EH (cell line): ENCODE data around the gene SPN.
"Not testable (repeated sequence)": the region's sequence is repeated elsewhere in the genome, so short reads cannot be mapped to it uniquely, and the experiment has no call there.

Experiments
- DNase-seq: peaks from one replicate; pipeline ENCODE4 v3.0.0-alpha.2; 2015; ENCODE audit warnings: low read depth

SPN gene

DNA sequence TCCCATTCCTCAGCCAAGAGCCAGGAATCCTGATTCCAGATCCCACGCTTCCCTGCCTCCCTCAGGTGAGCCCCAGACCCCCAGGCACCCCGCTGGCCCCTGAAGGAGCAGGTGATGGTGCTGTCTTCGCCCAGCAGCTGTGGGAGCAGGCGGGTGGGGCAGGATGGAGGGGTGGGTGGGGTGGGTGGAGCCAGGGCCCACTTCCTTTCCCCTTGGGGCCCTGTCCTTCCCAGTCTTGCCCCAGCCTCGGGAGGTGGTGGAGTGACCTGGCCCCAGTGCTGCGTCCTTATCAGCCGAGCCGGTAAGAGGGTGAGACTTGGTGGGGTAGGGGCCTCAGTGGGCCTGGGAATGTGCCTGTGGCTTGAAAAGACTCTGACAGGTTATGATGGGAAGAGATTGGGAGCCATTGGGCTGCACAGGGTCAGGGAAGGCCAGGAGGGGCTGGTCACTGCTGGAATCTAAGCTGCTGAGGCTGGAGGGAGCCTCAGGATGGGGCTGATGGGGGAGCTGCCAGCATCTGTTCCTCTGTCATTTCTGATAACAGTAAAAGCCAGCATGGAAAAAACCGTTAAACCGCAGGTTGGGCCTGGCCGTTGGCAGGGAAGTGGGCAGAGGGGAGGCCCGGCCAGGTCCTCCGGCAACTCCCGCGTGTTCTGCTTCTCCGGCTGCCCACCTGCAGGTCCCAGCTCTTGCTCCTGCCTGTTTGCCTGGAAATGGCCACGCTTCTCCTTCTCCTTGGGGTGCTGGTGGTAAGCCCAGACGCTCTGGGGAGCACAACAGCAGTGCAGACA lies at the start of gene SPN:
Gene SPN, plus strand, starts transcription at position 232 of the 791 bp plus-strand sequence. Its CDS starts 482 bp downstream, at position 714.
- no peak for DNase-seq

- DNase-seq, result peak; percentile 82
Observed at GRCh38 chr16:29613307-29614057, 49.6 kb upstream of the SPN start.

DNA sequence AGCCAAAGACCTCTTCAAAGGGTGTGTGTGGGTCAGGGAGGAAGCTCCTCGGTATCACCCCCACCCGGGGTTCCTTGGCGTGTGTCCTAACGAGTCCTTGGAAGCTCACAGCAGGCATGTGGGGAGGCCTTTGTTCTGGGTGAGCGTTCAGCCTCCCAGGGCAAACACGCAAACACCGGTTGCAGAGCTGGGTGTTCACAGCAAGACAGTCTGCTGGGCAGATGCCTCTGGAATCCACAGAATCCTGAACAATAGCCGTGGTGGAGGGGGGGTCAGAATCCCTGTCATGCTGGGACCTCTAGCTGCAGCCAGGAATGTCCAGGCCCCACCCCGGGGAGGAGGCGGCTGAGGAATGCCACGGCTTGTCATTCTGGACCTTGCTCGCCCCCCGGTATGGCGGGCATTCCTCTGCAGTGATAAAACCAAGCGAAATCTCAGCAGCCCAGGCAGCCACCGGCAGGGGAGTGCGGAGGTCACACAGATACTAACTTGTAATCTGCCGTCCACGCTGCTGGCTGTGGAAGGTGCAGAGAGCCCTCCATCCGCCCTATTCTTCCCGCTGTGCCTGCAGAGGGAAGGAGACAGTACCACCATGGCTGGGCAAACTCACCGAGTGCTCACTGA lies 48.2 kb upstream of the SPN start:
- DNase-seq, result peak; percentile 90

DNA sequence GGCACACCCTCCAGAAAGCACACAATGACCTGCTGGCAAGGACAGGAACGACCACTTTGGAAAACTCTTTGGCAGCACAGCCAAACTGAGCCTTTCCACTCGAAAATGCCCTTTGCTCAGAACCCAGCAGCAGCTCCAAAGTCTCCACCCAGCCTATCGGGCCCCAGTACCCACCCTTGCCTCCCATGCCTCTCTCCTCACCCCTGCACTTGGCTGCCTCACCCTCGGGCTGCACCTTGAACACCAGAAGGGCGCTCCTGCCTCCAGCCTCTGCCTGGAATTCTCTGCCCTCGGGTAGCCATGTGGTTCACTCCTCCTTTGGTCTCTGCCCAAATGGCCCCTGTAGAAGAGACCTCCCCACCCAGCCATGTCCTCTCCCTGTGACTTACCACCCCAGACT lies 46.9 kb upstream of the SPN start:
- DNase-seq, result not testable (repeated sequence)

- DNase-seq, result not testable (repeated sequence)
Observed at GRCh38 chr16:29620591-29620990, 42.5 kb upstream of the SPN start.

DNA sequence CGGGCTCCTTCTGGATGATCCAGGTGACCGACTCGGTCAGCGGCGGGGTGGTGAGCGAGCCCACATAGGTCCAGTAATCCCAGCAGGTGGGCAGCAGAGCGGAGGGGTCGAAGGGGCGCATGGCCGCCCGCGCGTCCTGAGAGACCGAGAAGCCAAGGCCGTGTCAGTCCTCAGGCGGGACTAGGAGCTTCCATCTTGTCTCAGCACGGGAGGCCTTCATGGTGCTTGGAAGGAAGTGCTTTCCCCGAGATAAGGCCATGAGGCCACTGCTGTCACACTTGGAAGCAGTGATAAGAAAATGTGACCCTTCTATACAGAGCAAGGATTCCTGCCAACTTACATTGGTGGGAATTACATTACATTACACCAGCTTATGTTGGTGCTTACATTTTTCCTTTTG lies 40.3 kb upstream of the SPN start:
- DNase-seq, result not testable (repeated sequence)

DNA sequence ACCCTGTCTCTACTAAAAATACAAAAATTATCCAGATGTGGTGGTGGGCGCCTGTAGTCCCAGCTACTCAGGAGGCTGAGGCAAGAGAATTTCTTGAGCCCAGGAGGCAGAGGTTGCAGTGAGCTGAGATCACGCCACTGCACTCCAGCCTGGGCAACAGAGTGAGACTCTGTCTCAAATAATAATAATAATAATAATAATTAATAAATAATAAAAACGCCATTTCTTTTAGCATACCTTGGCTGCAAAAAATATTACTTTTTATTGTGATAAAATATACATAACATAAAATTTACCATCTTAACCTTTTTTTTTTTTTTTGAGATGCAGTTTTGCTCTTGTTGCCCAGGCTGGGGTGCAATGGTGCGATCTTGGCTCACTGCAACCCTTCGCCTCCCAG lies 39.8 kb upstream of the SPN start:
- DNase-seq, result not testable (repeated sequence)

- DNase-seq, result not testable (repeated sequence)
Observed at GRCh38 chr16:29625114-29625513, 37.9 kb upstream of the SPN start.

DNA sequence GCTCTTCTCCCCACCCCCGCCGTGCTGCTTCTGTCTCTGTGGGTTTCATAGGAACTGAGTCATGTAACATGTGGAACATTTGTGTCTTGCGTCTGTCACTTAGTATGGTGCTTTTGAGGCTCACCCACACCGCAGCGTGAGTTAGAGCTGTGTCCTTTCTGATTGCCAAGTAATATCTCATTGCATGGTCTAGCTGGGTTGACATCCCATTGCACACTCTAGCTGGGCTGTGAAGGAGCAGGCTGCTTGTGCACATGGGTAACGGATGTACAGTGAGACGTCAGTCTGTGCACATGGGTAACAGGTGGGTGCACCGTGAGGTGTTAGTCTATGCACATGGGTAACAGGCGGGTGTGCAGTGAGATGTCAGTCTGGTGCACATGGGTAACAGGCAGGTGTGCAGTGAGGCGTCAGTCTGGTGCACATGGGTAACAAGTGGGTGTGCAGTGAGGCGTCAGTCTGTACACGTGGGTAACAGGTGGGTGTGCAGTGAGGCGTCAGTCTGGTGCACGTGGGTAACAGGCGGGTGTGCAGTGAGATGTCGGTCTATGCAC lies 36.2 kb upstream of the SPN start:
- not testable (repeated sequence) for DNase-seq

- peak; percentile 65 for DNase-seq
Observed at GRCh38 chr16:29627661-29628075, 35.4 kb upstream of the SPN start.

DNA sequence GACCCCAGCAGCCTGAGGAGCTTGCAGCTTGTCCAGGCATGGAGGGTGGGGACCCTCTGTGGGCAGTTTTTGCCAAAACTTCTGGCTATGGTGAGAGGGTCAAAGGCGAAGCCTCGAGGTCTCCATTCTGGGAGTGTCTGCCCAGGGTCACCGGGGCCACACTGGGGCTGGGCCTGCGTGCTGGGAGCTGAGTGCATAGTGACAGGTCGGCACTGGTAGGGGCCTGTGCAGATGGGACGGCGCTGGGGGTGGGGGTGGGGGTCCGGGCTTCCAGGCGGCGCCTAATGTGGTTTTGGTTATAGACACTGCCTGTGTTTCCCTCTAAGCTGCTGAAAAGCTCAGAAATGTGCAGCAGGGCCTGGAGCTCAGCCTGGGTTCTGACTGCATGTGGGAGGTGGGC lies 34.3 kb upstream of the SPN start:
- DNase-seq, result not testable (repeated sequence)

DNA sequence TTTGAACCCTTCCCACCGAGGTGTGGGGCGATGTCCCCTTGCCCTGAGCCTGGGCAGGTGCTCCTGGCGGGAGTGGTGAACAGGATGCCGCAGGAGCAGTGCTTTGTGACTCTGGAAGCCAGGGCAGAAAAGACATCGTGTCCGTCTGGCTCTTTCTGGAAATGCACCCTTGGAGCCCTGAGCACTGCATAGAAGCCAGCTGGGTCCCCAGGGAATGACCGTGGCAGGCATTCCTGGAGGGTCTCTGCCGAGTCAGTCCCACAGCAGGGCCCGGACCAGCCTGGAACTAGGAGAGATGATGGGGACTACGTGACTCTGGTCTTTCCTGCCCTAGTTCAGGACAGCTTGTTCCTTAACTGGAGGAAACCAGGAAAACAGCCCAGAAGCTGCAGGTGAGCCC lies 33.7 kb upstream of the SPN start:
- DNase-seq, result not testable (repeated sequence)

DNA sequence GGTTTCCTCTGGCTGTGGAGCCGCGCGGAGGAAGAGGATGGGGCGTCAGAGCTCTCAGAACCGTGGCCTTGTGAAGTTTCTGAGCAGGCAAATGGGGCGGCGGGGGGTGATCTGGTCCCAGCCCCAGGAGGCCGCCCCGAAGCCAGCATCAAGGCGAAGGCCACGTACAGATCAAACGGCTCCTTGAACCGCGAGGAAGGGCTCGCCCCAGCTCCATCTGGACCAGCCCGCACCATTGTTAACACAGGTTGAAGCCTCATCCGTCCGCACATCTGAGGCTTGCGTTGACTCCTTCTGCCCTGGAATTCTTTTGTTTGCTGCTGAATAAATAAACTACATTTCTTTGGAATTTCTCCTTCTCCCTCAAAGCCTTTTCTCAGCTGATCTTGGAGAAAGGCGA lies 31.4 kb upstream of the SPN start:
- DNase-seq, result not testable (repeated sequence)

GRCh38 chr16:29635902-29636301 lies 27.1 kb upstream of the SPN start:
- DNase-seq, result not testable (repeated sequence)

DNA sequence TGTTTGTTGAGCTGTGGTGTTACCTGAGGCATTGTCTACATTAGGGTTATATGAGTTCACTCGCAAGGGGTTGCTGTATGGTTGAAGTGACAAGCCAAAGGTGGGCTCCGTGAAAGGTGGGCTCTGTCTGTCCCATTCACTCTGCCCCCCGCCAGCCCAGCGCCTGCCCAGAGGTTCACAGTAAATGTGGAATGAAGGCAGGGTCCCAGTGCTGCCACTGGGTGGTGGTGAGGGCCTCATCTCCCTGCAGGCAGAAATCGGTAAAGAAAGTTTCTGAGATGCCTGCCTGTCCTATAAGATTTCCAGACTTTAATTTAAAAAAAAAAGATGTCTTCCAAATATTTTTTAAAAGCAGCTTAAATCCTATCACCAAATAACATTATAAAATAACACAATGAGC lies 26.7 kb upstream of the SPN start:
- not testable (repeated sequence) for DNase-seq

DNA sequence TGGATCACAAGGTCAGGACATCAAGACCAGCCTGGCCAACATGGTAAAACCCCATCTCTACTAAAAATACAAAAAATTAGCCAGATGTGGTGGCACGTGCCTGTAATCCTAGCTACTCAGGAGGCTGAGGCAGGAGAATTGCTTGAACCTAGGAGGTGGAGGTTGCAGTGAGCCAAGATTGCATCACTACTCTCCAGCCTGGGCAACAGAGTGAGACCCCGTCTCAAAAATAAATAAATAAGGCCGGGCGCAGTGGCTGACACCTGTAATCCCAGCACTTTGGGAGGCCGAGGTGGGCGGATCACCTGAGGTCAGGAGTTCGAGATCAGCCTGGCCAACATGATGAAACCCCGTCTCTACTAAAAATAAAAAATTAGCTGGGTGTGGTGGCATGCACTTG lies 24.3 kb upstream of the SPN start:
- DNase-seq, result not testable (repeated sequence)

DNA sequence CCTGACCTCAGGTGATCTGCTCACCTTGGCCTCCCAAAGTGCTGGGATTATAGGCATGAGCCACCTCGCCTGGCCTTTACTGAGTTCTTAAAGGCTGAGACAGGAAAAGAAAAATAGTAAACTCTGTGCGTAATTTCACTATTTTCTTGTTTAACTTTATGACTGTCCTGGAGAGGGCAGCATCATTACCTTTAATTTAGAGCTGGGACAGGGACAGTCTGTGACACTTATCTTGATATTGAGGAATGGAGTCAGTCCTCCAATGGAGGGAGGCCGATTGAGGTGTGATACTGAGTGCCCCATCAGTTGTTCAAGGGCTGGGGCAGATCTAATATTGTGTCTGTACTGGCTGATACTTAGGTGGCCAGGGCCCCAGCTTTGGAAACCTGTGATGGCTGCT lies 21.5 kb upstream of the SPN start:
- DNase-seq, result peak; percentile 6

GRCh38 chr16:29643596-29643995 lies 19.5 kb upstream of the SPN start:
- no peak for DNase-seq

GRCh38 chr16:29644338-29644857 lies 18.6 kb upstream of the SPN start:
- no peak for DNase-seq

DNA sequence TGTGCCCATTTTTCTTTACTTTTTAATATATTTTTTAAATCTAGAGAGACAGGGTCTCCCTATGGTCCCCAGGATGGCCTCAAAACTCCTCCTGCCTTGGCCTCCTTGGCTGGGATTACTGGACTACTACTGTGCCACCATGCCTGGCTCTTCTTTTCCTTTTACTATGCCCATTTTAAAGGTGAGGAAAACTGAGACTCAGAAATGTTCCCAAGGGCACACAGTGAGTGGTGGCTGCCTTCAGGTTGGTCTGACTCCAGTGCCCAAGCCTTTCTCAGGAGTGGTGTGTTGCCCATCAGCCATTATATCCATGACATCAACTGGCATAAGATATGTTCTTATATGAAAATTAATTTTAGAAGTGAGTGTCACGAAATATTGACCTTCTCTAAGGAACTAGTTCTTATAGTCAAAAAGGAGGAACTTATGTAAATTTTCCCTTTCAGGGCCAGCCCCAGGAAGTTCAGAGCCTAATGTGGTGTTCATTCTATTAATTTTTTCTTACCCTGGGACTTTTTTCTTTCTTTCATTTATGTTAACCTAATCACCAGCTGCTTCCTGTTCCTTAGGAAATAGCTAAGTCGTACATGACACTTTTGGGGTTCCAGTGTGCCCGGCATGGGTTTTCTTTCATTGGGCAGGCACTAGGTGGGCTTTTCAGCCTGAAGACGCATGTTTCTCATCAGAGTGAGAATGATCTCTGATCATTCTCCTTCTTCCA lies 17.9 kb upstream of the SPN start:
- DNase-seq, result no peak

DNA sequence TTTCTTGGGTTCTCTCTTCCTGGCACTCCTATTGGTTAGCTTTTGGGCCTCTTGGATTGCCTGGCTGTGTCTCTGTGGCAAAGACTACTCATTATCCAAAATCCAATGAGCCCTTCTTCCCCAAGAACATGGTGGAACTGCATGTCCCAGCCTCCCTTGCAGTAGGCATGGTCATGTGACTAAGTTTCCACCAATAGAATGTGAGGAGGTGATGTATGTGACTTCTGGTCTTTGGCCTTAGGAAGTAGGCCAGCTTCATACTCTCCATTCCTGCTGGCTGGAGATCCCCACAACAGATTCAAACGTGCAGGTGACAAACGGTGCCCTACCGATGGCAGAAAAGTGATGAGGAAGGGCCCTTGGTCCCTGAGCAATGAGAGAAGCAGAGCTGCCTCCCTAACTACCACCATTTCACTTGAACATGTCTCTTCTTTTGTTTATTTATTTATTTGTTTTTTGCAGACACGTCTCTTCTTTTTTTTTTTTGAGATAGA lies 17.3 kb upstream of the SPN start:
- DNase-seq, result peak; percentile 35
